K562 (cell line): Measurements from ENCODE around the gene CEP70.
"Not testable (repeated sequence)": the region's sequence is repeated elsewhere in the genome, so short reads cannot be mapped to it uniquely, and the experiment has no call there.

ENCODE experiments used
- FIP1L1 ChIP-seq: fragments of 200-400 bp; formaldehyde crosslinking; IDR thresholded peaks from 2 replicates; pipeline ENCODE4 v1.6.1; 2018; ENCODE audit warnings: mild to moderate bottlenecking, low read depth, low read length; ENCODE audit not compliant: poor library complexity, severe bottlenecking
- HDAC2 ChIP-seq: fragments of 450-650 bp; IDR thresholded peaks from 2 replicates; pipeline ENCODE4 v1.6.1; 2016; ENCODE audit warnings: mild to moderate bottlenecking
- HDGF ChIP-seq: fragments of 450-650 bp; IDR thresholded peaks from 2 replicates; pipeline ENCODE4 v1.6.1; 2016
- HNRNPL ChIP-seq: fragments of 200-400 bp; formaldehyde crosslinking; IDR thresholded peaks from 2 replicates; pipeline ENCODE4 v1.6.1; 2017; ENCODE audit warnings: low read depth, mild to moderate bottlenecking, low read length
- SMARCB1 ChIP-seq: IDR thresholded peaks from 2 replicates; pipeline ENCODE4 v1.6.1; 2011; ENCODE audit warnings: improper control_type of control experiment, low read depth; ENCODE audit not compliant: insufficient read length
- SNRNP70 ChIP-seq: fragments of 200-400 bp; formaldehyde crosslinking; optimal IDR thresholded peaks from 2 replicates; pipeline ENCODE3; 2017; ENCODE audit warnings: low read depth, low read length
- TAL1 ChIP-seq: fragments of 450-650 bp; IDR thresholded peaks from 2 replicates; pipeline ENCODE4 v1.6.1; 2016; ENCODE audit warnings: mild to moderate bottlenecking
- ZBED1 ChIP-seq: IDR thresholded peaks from 2 replicates; pipeline ENCODE4 v1.6.1; 2014
- ZNF77 ChIP-seq: fragments of 250-450 bp; sonication (Bioruptor Pico); IDR thresholded peaks from 2 replicates; pipeline ENCODE4 v1.5.0; 2020
- ZNF780A ChIP-seq: fragments of 250-450 bp; sonication (Bioruptor Pico); IDR thresholded peaks from 2 replicates; pipeline ENCODE4 v1.5.0; 2021; ENCODE audit warnings: mild to moderate bottlenecking
- ZNF830 ChIP-seq: fragments of 250-450 bp; sonication (Bioruptor Pico); IDR thresholded peaks from 2 replicates; pipeline ENCODE4 v1.5.0; 2021; ENCODE audit warnings: mild to moderate bottlenecking
- TF ChIP-seq, protein P1 (sequence below): sonication (generic); formaldehyde crosslinking; IDR thresholded peaks from 2 replicates; pipeline ENCODE4 v1.8.0; 2023; ENCODE audit warnings: mild to moderate bottlenecking, missing genetic modification reagents
- TF ChIP-seq, protein P2 (sequence below), 3 experiments: IDR thresholded peaks in 2 of 3; conservative IDR thresholded peaks in 1 of 3; 2 replicates each; pipeline ENCODE4 v1.5.1; 2011 to 2012; ENCODE audit warnings: low read length in 3 of 3, mild to moderate bottlenecking in 3 of 3, control low read depth in 2 of 3, improper control_type of control experiment in 1 of 3, inconsistent platforms in 1 of 3, low read depth in 1 of 3, mixed read lengths in 1 of 3, moderate library complexity in 1 of 3; ENCODE audit not compliant: insufficient read depth in 2 of 3
- TF ChIP-seq, protein P3 (sequence below): sonication (generic); formaldehyde crosslinking; IDR thresholded peaks from 2 replicates; pipeline ENCODE4 v1.8.1; 2022; ENCODE audit warnings: missing genetic modification reagents

DNA sequence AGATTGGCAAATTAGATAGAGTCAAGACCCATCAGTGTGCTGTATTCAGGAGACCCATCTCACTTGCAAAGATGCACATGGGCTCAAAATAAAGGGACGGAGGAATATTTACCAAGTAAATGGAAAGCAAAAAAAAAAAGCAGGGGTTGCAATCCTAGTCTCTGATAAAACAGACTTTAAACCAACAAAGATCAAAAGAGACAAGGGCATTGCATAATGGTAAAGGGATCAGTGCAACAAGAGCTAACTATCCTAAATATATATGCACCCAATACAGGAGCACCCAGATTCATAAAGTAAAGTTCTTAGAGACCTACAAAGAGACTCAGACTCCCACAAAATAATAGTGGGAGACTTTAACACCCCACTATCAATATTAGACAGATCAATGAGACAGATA, 31.2 kb downstream of the CEP70 start:
- not testable (repeated sequence) for TF ChIP-seq FIP1L1; ZBED1; ZNF830; SNRNP70; HDGF; HNRNPL; ZNF77; TAL1; SMARCB1; ZNF780A (CRISPR knock-in tag); HDAC2
- TF ChIP-seq, protein P1, sequence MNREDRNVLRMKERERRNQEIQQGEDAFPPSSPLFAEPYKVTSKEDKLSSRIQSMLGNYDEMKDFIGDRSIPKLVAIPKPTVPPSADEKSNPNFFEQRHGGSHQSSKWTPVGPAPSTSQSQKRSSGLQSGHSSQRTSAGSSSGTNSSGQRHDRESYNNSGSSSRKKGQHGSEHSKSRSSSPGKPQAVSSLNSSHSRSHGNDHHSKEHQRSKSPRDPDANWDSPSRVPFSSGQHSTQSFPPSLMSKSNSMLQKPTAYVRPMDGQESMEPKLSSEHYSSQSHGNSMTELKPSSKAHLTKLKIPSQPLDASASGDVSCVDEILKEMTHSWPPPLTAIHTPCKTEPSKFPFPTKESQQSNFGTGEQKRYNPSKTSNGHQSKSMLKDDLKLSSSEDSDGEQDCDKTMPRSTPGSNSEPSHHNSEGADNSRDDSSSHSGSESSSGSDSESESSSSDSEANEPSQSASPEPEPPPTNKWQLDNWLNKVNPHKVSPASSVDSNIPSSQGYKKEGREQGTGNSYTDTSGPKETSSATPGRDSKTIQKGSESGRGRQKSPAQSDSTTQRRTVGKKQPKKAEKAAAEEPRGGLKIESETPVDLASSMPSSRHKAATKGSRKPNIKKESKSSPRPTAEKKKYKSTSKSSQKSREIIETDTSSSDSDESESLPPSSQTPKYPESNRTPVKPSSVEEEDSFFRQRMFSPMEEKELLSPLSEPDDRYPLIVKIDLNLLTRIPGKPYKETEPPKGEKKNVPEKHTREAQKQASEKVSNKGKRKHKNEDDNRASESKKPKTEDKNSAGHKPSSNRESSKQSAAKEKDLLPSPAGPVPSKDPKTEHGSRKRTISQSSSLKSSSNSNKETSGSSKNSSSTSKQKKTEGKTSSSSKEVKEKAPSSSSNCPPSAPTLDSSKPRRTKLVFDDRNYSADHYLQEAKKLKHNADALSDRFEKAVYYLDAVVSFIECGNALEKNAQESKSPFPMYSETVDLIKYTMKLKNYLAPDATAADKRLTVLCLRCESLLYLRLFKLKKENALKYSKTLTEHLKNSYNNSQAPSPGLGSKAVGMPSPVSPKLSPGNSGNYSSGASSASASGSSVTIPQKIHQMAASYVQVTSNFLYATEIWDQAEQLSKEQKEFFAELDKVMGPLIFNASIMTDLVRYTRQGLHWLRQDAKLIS (CRISPR knock-in tag) = not testable (repeated sequence)
- TF ChIP-seq, protein P2, sequence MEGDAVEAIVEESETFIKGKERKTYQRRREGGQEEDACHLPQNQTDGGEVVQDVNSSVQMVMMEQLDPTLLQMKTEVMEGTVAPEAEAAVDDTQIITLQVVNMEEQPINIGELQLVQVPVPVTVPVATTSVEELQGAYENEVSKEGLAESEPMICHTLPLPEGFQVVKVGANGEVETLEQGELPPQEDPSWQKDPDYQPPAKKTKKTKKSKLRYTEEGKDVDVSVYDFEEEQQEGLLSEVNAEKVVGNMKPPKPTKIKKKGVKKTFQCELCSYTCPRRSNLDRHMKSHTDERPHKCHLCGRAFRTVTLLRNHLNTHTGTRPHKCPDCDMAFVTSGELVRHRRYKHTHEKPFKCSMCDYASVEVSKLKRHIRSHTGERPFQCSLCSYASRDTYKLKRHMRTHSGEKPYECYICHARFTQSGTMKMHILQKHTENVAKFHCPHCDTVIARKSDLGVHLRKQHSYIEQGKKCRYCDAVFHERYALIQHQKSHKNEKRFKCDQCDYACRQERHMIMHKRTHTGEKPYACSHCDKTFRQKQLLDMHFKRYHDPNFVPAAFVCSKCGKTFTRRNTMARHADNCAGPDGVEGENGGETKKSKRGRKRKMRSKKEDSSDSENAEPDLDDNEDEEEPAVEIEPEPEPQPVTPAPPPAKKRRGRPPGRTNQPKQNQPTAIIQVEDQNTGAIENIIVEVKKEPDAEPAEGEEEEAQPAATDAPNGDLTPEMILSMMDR (IDR thresholded peaks at IDR 0.05 in 2 of 3, conservative IDR thresholded peaks at IDR 0.05 in 1 of 3; ENCODE audit: insufficient read depth in 2 of 3, low read depth in 1 of 3, low read length in 3 of 3) = not testable (repeated sequence)
- TF ChIP-seq, protein P3, sequence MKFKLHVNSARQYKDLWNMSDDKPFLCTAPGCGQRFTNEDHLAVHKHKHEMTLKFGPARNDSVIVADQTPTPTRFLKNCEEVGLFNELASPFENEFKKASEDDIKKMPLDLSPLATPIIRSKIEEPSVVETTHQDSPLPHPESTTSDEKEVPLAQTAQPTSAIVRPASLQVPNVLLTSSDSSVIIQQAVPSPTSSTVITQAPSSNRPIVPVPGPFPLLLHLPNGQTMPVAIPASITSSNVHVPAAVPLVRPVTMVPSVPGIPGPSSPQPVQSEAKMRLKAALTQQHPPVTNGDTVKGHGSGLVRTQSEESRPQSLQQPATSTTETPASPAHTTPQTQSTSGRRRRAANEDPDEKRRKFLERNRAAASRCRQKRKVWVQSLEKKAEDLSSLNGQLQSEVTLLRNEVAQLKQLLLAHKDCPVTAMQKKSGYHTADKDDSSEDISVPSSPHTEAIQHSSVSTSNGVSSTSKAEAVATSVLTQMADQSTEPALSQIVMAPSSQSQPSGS = not testable (repeated sequence)
